ENCODE measurements around the gene SEL1L.

The SEL1L gene

DNA sequence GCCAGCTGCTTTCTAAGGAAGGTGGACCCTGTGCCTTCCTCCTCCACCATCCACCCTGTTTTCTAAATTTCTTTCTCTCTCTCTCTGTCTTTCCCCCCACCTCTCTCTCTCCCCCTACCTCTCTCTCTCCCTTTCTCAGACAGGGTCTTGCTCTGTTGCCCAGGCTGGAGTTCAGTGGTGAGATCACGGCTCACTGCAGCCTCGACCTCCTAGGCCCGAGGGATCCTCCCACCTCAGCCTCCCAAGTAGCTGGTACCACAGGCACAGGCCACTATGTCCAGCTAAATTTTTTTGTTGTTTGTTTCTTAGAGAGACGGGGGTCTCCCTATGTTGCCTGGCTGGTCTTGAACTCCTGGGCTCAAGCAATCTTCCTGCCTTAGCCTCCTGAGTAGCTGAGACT, 73.7 kb downstream of the SEL1L start:
- H3K4me1 ChIP-seq = no peaks in the 10 kb centered on the region
- H3K4me3 ChIP-seq (ENCODE audit: low read depth, low read length) = no peak overlapping the region
- H3K9me3 ChIP-seq = no peaks in the 10 kb centered on the region
- DNase-seq = no peak
- H3K36me3 ChIP-seq = no peaks in the 10 kb centered on the region
- H3K27me3 ChIP-seq = no peaks in the 10 kb centered on the region
- TF ChIP-seq, protein P1, sequence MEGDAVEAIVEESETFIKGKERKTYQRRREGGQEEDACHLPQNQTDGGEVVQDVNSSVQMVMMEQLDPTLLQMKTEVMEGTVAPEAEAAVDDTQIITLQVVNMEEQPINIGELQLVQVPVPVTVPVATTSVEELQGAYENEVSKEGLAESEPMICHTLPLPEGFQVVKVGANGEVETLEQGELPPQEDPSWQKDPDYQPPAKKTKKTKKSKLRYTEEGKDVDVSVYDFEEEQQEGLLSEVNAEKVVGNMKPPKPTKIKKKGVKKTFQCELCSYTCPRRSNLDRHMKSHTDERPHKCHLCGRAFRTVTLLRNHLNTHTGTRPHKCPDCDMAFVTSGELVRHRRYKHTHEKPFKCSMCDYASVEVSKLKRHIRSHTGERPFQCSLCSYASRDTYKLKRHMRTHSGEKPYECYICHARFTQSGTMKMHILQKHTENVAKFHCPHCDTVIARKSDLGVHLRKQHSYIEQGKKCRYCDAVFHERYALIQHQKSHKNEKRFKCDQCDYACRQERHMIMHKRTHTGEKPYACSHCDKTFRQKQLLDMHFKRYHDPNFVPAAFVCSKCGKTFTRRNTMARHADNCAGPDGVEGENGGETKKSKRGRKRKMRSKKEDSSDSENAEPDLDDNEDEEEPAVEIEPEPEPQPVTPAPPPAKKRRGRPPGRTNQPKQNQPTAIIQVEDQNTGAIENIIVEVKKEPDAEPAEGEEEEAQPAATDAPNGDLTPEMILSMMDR (IDR thresholded peaks at IDR 0.05; ENCODE audit: low read depth, low read length) = no peak

DNA sequence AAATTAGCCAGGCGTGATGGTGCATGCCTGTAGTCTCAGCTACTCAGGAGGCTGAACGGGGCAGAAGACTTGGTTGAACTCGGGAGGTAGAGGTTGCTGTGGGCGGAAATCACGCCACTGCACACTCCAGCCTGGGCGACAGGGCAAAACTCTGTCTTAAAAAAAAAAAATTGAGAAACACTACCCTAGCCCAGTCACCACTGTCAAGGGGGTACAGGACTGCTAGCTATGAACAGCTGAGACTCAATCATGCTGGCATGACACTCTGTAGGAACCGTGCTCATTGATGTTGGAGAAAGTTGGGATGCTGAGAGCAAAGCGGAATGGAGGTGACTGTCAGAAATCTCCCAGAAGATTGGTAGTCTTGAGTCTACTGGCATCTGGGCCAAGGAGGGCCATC, 75.3 kb downstream of the SEL1L start:
- DNase-seq = no peak
- TF ChIP-seq, protein P1 (IDR thresholded peaks at IDR 0.05; ENCODE audit: low read depth, low read length) = no peak

DNA sequence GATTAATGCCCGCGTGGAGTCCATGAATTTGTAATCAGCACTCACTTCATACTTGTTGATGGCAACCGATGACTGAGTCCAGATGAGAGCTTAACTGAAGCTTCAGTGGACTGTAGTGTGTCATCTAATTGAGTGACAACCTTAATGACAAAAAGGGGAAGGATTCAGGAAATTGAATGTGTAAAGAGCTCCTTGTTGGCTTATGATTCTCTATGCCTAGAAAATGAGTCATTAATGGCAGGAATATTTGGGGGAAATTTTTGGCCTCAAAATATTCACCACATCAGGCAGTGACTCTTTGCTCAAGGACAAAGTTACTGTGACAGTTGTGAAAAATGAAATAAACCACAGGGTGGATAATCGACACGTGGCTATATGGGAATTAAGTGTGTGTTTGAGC, 78.3 kb downstream of the SEL1L start:
- no peak for DNase-seq
- TF ChIP-seq, protein P1 (IDR thresholded peaks at IDR 0.05; ENCODE audit: low read depth, low read length) = no peak
- H3K36me3 ChIP-seq = no peaks in the 10 kb centered on the region
- H3K4me1 ChIP-seq = peaks cover 7% of the 10 kb centered on the region; the same call in 1 of the 2 replicates
- H3K4me3 ChIP-seq (ENCODE audit: low read depth, low read length) = no peak overlapping the region
- no peaks in the 10 kb centered on the region for H3K9me3 ChIP-seq
- H3K27me3 ChIP-seq = no peaks in the 10 kb centered on the region

More for the DNA sequence above, 75.3 kb downstream of the SEL1L start:
- Histone ChIP-seq H3K4me3 (ENCODE audit: low read depth, low read length) (no peak overlapping the region), H3K9me3 (no peaks in the 10 kb centered on the region), H3K36me3 (no peaks in the 10 kb centered on the region), H3K27me3 (no peaks in the 10 kb centered on the region), H3K4me1 (no peaks in the 10 kb centered on the region)

- TF ChIP-seq, protein P1 (IDR thresholded peaks at IDR 0.05; ENCODE audit: low read depth, low read length) = no peak
- no peaks in the 10 kb centered on the region for H3K27me3 ChIP-seq
- H3K9me3 ChIP-seq = no peaks in the 10 kb centered on the region
- no peak for DNase-seq
- H3K4me3 ChIP-seq (ENCODE audit: low read depth, low read length) = no peak overlapping the region
- H3K36me3 ChIP-seq = no peaks in the 10 kb centered on the region
- peaks cover 8% of the 10 kb centered on the region for H3K4me1 ChIP-seq
Measured at GRCh38 chr14:81454572-81455218, 79.0 kb downstream of the SEL1L start.

DNA sequence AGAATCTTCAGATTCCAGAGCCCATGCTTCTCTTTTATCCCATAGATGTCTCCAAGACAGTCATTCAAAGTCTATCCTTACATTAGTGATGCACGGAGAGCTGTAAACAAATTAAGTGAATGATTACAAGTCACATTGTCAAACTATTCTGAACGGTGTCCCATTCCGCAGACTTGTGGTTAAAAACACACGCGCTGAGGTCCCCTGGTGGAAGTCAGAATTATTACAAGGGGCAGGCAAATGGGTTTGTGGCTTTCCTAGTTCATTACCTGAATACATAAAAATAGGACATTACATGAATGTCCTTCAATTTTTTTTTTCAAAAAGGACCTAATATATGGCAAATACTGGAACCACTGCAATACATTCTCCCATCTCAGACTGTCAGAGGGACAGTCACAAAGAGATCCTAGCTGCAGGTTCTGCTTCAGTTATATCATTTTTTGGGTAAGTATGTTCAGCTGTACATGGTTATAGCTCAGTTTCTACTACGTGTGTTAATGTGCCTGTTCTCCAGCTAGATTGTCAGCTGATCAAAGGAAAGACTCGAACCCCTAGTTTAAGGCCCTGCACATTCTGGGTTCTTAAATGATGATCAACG, 80.4 kb downstream of the SEL1L start:
- peak; percentile 68 for DNase-seq
- peaks cover 16% of the 10 kb centered on the region for H3K4me1 ChIP-seq
- H3K27me3 ChIP-seq = no peaks in the 10 kb centered on the region
- H3K36me3 ChIP-seq = no peaks in the 10 kb centered on the region
- H3K4me3 ChIP-seq (ENCODE audit: low read depth, low read length) = peak overlapping the region; percentile 45
- TF ChIP-seq, protein P1 (IDR thresholded peaks at IDR 0.05; ENCODE audit: low read depth, low read length) = peak; percentile 88
- H3K9me3 ChIP-seq = no peaks in the 10 kb centered on the region

Measured in BE2C (cell line).